Subcutaneous adipose tissue (tissue), 4 donors: ENCODE results near the gene YPEL5. TPM values are rescaled to one million over a fixed set of nuclear protein-coding genes. Genes with fewer than 3 reads are reported as not detected.

Source experiments
- total RNA-seq, 4 donors: library from RNA; depleted of rRNA; stranded (reverse); fragments of >200 nt; gene quantifications; one replicate each; pipeline ENCODE4 v1.1.0, GENCODE V29; 2016
- TF ChIP-seq, protein P1 (sequence below): fragments of 450-650 bp; IDR thresholded peaks from one replicate; pipeline ENCODE4 v1.5.1; 2016; ENCODE audit warnings: low read depth, mild to moderate bottlenecking, control low read depth, antibody characterized with exemption, moderate library complexity

The YPEL5 gene
- total RNA-seq = 100 to 1,000 TPM in 3 of 4 donors, 10 to 100 TPM in 1; 94.9 to 353 (median 114) TPM

GRCh38 chr2:30146337-30147195 lies at the start of gene YPEL5:
Gene YPEL5, plus strand, starts transcription at chr2:30147007. Its CDS starts 9,645 bp downstream, at chr2:30156652.
- TF ChIP-seq, protein P1, sequence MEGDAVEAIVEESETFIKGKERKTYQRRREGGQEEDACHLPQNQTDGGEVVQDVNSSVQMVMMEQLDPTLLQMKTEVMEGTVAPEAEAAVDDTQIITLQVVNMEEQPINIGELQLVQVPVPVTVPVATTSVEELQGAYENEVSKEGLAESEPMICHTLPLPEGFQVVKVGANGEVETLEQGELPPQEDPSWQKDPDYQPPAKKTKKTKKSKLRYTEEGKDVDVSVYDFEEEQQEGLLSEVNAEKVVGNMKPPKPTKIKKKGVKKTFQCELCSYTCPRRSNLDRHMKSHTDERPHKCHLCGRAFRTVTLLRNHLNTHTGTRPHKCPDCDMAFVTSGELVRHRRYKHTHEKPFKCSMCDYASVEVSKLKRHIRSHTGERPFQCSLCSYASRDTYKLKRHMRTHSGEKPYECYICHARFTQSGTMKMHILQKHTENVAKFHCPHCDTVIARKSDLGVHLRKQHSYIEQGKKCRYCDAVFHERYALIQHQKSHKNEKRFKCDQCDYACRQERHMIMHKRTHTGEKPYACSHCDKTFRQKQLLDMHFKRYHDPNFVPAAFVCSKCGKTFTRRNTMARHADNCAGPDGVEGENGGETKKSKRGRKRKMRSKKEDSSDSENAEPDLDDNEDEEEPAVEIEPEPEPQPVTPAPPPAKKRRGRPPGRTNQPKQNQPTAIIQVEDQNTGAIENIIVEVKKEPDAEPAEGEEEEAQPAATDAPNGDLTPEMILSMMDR = no peak

DNA sequence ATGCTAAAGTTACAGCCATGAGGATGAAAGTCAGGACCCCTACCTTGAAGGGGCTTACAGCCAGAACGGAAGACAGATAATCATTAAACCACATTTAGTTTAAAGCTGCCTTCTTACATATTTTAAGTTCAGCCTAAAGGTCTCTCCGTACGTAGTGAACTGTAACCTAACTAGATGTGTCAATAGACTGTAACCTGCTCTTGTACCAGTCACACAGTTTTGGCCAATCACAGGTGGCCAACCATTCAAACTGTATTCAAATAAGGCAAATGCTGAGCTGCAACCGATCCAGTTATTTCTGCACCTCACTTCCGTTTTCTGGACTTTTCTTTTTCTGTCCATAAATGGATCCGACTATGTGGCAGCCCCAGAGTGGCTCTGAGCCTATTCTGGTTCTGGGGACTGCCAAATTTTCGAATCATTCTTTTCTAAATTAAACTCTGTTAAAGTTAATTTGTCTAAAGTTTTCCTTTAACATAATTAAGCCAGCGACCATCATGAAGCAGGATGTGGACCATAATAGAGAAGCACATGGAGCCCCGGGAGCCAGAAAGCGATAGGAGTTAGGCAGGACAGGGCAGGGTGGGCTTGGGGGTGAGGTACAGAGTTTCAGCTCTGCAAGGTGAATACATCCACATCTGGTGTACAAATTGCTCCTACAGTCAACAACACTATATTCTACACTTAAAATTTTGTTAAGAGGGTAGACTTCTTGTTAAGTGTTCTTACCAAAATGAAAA lies 48.4 kb upstream of the YPEL5 start:
- TF ChIP-seq, protein P1 = no peak

GRCh38 chr2:30104307-30104706 lies 42.5 kb upstream of the YPEL5 start:
- TF ChIP-seq, protein P1 = no peak

DNA sequence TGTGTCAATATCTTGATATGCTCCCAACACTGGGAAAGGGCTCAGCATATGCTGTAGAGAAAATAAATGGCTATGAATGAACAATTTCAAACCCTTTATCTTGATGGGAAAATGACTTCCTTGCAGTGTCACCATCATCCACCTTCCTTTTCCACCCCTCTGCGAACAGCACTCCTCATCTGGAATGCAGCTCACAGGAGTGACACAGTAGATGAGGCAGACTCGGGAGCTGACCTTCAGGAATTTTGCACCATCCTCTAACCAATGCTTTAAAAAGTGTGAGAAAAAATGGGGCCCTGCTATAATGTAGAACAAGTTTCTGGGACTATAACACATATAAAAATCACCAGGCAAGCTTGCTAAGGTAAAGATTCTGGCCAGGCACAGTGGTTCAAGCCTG lies 41.3 kb upstream of the YPEL5 start:
- TF ChIP-seq, protein P1 = no peak

- TF ChIP-seq, protein P1 = no peak
These were observed 40.3 kb upstream of the YPEL5 start for GRCh38 chr2:30106543-30106942.

DNA sequence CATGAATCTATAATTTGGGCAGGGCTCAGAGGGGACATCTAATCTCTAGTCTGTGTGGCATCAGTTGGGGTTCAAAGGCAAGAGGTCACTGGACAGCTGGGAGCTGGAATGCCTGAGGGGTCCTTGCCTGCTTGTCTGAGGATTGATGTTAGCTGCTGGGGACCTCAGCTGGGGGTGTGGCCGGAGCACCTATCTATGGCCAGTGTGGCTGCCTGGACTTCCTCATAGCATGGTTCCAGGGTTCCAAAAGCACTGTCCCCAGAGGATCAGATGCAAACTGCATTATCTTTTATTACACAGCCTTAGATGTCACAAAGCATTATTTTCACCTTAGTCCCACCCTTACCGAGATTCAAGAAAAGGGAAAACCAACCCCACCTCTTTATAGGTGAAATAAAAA lies 38.6 kb upstream of the YPEL5 start:
- TF ChIP-seq, protein P1 = no peak

DNA sequence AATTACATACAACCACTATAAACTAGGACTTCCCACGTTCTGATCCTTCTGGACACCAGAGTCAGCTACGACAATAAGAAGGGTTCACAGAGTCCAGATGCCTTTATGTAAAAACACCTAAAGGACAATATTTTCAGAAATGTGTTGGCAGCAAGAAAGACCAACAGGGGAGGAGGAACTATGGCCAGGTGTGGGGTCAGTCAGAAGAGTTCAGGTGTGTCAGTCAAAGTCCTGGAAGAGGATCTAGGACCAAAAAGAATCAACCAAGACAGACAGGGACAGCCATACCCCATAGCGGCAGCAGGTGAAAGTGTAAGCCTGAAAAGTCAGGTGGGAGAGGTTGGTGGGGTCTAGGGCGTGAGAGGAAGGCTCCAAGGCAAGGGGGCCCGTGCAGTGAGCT lies 38.0 kb upstream of the YPEL5 start:
- TF ChIP-seq, protein P1 = no peak
